GM15510 (cell line): ENCODE results near the gene CXCR5.

ENCODE experiments used
- POLR2A ChIP-seq: IDR thresholded peaks from 3 replicates; pipeline ENCODE4 v1.6.1; 2011; ENCODE audit warnings: borderline replicate concordance; ENCODE audit not compliant: insufficient read length; ENCODE audit errors: extremely low read depth

CXCR5 gene

GRCh38 chr11:118923721-118924587, 40.3 kb downstream of the CXCR5 start:
- no peak for TF ChIP-seq POLR2A

GRCh38 chr11:118924591-118925585, 41.2 kb downstream of the CXCR5 start:
- TF ChIP-seq POLR2A: no peak

DNA sequence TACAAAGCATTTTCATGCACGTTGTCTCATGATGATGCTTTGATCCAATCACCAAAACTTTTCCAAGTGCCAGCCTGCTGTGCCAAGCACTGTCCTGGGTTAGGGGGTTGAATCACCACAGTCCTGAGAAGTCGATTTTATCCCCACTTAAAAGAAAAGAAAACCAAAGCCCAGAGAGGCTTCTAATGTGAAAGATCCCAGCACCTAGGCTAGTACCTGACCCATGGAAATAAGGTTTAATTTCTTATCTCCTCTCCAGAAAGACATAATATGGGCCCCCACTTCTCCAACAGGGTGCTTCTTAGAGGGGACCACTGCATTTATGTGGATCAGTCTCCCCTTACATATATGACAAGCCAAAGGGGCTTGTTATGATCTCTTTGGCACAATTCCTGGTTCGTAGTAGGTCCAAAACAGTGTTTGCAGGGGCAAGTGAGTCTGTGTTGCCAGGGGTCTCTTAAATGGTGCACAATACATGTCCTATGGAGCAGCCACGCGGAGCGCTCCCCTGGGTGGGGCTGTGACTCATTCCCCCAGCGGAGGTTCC, 43.9 kb downstream of the CXCR5 start:
- TF ChIP-seq POLR2A: no peak

GRCh38 chr11:118928101-118928869, 44.6 kb downstream of the CXCR5 start:
- no peak for TF ChIP-seq POLR2A

- no peak for TF ChIP-seq POLR2A
Observed at GRCh38 chr11:118928870-118929500, 45.3 kb downstream of the CXCR5 start.

DNA sequence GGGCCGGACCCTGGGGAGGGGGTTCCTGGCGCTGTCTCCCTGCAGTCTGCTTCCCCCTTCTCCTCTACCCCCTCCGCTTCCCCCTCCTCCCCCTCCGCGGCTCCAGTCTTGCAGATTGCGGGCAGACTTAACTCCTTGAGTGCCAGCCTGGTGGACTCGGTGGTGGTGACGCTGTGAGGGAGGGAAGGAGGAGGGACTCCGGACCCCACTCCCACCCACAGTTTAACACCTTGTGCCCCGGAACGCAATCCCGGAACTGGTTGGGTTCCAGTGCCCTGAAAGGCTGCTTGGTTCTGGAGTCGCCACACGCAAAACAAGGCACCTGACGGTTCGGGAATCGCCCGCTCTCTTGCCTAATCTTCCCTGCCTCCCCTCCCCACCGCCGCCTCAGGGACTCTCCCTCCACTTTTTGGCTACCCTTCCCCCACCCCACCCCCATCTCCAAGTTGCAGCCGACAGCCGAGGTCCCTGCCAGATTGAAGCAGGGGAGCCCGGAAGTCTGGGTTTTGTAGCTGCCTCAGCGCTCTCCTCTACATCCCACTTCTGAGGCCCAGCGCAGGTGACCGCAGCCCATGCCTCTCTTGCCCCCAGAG, 45.9 kb downstream of the CXCR5 start:
- TF ChIP-seq POLR2A: peak; percentile 17

GRCh38 chr11:118930094-118930712, 46.5 kb downstream of the CXCR5 start:
- TF ChIP-seq POLR2A: no peak

DNA sequence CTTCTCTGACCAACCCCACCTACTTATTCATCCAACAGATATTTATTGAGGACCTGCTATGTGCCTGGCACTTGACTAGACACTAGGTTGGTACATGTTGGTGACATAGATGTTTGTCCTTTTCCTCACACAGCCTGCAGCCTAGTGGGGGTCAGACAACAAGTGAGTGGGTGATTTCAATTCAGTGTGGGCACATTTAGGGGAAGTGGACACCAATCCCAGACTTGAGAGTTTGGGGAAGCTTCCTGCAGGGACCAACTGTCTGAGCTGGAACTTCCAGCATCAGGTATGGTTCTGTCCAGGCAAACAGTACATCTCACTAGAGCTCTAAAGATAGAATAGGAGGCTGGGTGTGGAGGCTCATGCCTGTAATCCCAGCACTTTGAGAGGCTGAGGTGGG, 47.9 kb downstream of the CXCR5 start:
- no peak for TF ChIP-seq POLR2A

DNA sequence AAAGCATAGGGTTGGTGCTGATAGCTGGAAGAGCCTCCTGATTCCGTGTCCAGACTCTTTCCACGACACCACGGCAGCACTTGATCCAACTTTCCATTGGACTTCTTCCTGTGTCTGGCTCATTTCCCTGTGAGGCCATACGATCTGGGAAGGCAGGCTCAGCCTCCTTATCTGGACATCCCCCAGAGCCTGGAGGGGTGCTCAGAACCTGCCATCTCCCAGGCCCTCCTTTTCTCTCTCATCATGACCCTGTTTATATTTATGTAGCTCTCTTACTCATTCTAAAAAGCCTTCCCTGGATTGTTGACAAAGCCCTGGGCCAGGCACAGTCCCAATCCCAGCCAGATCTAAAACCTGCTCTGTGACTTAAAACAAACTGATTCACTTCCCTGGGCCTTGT, 49.8 kb downstream of the CXCR5 start:
- no peak for TF ChIP-seq POLR2A

GRCh38 chr11:118935376-118935775, 51.7 kb downstream of the CXCR5 start:
- no peak for TF ChIP-seq POLR2A

DNA sequence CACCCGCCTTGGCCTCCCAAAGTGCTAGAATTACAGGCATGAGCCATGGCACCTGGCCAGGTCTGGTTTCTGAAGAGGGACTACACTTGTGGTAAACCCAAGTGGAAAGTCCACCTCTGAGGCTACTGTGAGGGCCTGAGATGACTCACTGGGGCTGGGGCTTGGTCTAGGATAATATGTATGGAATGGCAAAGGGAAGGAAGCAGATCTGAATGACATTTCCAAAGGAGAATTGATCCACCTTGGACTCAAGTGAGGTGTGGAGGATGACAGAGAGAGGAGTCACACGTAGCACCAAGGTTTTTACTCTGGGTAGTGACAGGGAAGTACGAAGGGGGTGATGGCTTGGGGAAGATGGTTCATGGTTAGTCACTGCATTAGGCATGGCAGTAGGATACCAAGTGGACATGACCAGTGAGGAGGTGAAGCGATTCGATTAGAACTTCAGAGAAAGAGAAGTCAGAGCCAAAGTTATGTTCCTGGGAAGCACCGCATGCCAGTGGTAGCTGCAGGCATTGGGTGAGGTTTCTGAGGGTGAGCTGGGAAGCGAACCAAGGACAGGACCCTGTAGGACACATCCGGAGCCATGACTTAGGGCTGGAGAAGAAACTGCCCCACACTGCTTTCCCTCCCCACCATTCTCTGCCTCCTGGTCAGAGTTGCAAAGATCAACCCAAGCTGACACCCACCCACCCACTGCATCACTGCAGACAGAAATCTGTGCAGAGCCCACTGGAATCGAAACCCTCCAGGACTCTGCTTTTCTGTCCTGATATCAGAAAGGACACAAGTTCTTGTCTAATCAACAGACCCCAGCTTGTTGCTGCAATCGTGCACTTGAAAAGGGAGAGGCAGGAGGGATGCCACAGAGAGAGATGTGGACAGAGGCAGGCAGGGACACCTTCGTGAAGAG, 55.1 kb downstream of the CXCR5 start:
- no peak for TF ChIP-seq POLR2A

DNA sequence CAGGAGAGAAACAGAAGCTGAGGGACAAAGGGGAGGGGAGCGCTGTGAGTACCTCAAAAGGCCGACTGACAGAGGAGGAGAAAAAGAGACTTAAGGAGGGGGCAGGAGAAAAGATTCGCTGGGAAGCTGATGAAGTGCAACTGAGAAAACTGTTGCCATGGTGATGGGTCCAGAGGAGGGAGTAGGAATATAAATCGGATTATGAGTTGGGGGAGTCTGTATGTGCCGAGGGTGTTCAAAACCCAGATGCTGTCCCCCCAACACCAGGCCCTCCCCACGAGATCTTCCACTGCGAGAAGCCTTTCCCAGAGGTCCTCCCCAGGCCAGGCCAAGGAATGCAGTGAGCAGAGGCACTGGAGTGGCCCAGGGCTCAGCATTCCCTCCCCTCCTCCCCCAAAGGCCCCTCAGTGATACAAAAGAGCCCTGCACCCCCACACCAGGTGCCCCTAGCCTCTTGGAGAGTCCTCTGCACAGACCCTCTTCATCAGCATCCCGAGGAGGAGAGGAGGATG, 55.8 kb downstream of the CXCR5 start:
- TF ChIP-seq POLR2A: no peak
